Activated T-helper 1 cell treated with anti-CD3 and anti-CD28 coated beads, Interleukin-2, amount 50 U/mL, for 16 hours (primary cell): ENCODE results near the gene FGGY.

Experiments used
- DNase-seq, 2 donors: peaks; one replicate each; pipeline ENCODE4 v3.0.0-alpha.2; 2020; ENCODE audit warnings: low read depth in 1 of 2, low spot score in 1 of 2

The FGGY gene

GRCh38 chr1:59671066-59671952, 374.4 kb downstream of the FGGY start:
- no peak for DNase-seq

GRCh38 chr1:59671953-59672305, 375.0 kb downstream of the FGGY start:
- DNase-seq = no peak

GRCh38 chr1:59672851-59673572, 376.1 kb downstream of the FGGY start:
- DNase-seq = no peak

- DNase-seq = no peak
Measured at GRCh38 chr1:59673573-59674450, 376.9 kb downstream of the FGGY start.

- no peak for DNase-seq
Measured at GRCh38 chr1:59674595-59674994, 377.7 kb downstream of the FGGY start.

- no peak for DNase-seq
Measured at GRCh38 chr1:59675936-59676335, 379.0 kb downstream of the FGGY start.

GRCh38 chr1:59678040-59678439, 381.1 kb downstream of the FGGY start:
- DNase-seq = no peak

GRCh38 chr1:59678493-59679228, 381.8 kb downstream of the FGGY start:
- no peak for DNase-seq

- DNase-seq = no peak
Measured at GRCh38 chr1:59680044-59680443, 383.1 kb downstream of the FGGY start.

- DNase-seq = no peak
Measured at GRCh38 chr1:59682396-59683080, 385.6 kb downstream of the FGGY start.

- DNase-seq = no peak
Measured at GRCh38 chr1:59683197-59683596, 386.3 kb downstream of the FGGY start.

GRCh38 chr1:59684698-59685097, 387.8 kb downstream of the FGGY start:
- DNase-seq = no peak

GRCh38 chr1:59685101-59685500, 388.2 kb downstream of the FGGY start:
- DNase-seq = no peak

GRCh38 chr1:59685666-59686065, 388.8 kb downstream of the FGGY start:
- no peak for DNase-seq

GRCh38 chr1:59686170-59686569, 389.3 kb downstream of the FGGY start:
- DNase-seq = no peak

- DNase-seq = no peak
Measured at GRCh38 chr1:59686574-59686973, 389.7 kb downstream of the FGGY start.

GRCh38 chr1:59687081-59687480, 390.2 kb downstream of the FGGY start:
- DNase-seq = no peak

GRCh38 chr1:59688976-59689375, 392.1 kb downstream of the FGGY start:
- DNase-seq = no peak

GRCh38 chr1:59689730-59690129, 392.8 kb downstream of the FGGY start:
- no peak for DNase-seq
